Measurements from ENCODE around the gene ABCC3. TPM values are rescaled to one million over a fixed set of nuclear protein-coding genes. Genes with fewer than 3 reads are reported as not detected.

ABCC3 gene
- total and polyA plus RNA-seq, 12 donors = 0.23 to 5.7 (median 1.1) TPM; not detected in 1

- Histone ChIP-seq H3K4me3 (no peak overlapping the region), H3K27ac (peak overlapping the region in 1 of 10 donors; percentile 22), H3K4me1 (peaks cover 11 to 39% (median 32%) of the 10 kb centered on the region in 9 donors), H3K36me3 (no peaks in the 10 kb centered on the region), H3K9me3 (no peaks in the 10 kb centered on the region), H3K27me3 (no peaks in the 10 kb centered on the region)
- TF ChIP-seq CTCF (IDR thresholded peaks at IDR 0.05) = no peak
- peak in 7 of 8 donors; percentile 9 to 67 (median 26) for ATAC-seq
- intact Hi-C loops (cut with DNase I) = no loop called here
- peak; percentile 26 to 59 for DNase-seq
- 43 to 53% methylated on average over 10 of the region's 10 CpGs for WGBS, 2 donors
These were observed 41.4 kb upstream of the ABCC3 start for GRCh38 chr17:50593321-50593720.

- DNase-seq (no peak), ATAC-seq (no peak)
- no peak overlapping the region for H3K4me3 ChIP-seq
- H3K36me3 ChIP-seq = no peaks in the 10 kb centered on the region
- no peaks in the 10 kb centered on the region for H3K27me3 ChIP-seq
- no peaks in the 10 kb centered on the region for H3K9me3 ChIP-seq
- peaks cover 5 to 29% (median 22%) of the 10 kb centered on the region in 9 donors for H3K4me1 ChIP-seq
- intact Hi-C loops (cut with DNase I) = no loop called here
- no peak overlapping the region for H3K27ac ChIP-seq
- no peak for TF ChIP-seq CTCF (IDR thresholded peaks at IDR 0.05)
- 86 to 88% methylated on average over 11 of the region's 11 CpGs for whole genome bisulfite sequencing, 2 donors
These were observed 40.4 kb upstream of the ABCC3 start for GRCh38 chr17:50594128-50594823.

- Histone ChIP-seq H3K4me3 (no peak overlapping the region), H3K9me3 (no peaks in the 10 kb centered on the region), H3K4me1 (peaks cover 4 to 25% (median 16%) of the 10 kb centered on the region in 9 donors), H3K27me3 (no peaks in the 10 kb centered on the region), H3K27ac (no peak overlapping the region), H3K36me3 (no peaks in the 10 kb centered on the region)
- DNase-seq (peak in 1 of 2 donors; percentile 3), ATAC-seq (no peak)
- TF ChIP-seq CTCF (IDR thresholded peaks at IDR 0.05) = no peak
- WGBS, 2 donors = 88 to 91% methylated on average over 21 of the region's 21 CpGs
- intact Hi-C loops (cut with DNase I) = no loop called here
These were observed 39.8 kb upstream of the ABCC3 start for GRCh38 chr17:50594892-50595291.

GRCh38 chr17:50596191-50597037, 38.3 kb upstream of the ABCC3 start:
- Histone ChIP-seq H3K4me1 (peaks cover 0 to 13% (median 8%) of the 10 kb centered on the region in 9 donors), H3K27ac (no peak overlapping the region), H3K27me3 (no peaks in the 10 kb centered on the region), H3K36me3 (no peaks in the 10 kb centered on the region), H3K9me3 (no peaks in the 10 kb centered on the region), H3K4me3 (no peak overlapping the region)
- peak in 4 of 9 donors; percentile 13 to 31 (median 26) for TF ChIP-seq CTCF (IDR thresholded peaks at IDR 0.05)
- WGBS, 2 donors = 78 to 83% methylated on average over 34 of the region's 34 CpGs
- intact Hi-C loops (cut with DNase I) = no loop called here
- no peak for ATAC-seq
- DNase-seq = no peak

Data from heart right ventricle (tissue), 16 donors.